NCI-H1105 treated with DMSO at 0.1 percent for 48 hours (cell line): ENCODE measurements around the gene SPRR4.
A peak's percentile ranks its signal among the peaks of the same experiment; 100 is the strongest.

Experiments used
- DNase-seq: peaks from one replicate; lab custom pipeline; 2025; lab: John Stamatoyannopoulos, UW

The SPRR4 gene, protein sequence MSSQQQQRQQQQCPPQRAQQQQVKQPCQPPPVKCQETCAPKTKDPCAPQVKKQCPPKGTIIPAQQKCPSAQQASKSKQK

DNA sequence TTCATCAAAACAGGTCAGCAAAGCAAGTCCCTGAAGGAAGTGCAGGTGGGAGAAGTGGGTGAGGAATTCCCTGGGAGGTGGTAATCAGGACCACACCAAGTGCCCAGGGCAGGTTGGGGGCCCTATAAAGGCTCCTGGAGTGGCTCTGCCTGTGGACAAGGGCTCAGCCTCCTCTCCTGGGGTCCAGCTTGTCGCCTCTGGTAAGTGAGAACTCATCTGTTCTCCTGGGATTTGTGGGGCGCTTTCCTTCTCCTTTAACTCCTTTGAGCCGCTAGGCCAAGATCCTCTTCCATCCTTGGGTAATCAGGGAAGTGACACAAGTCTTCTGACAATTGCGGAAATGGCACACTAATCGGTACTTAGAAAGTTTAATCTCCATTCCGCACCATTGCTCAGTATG lies at the start of gene SPRR4:
SPRR4 (plus strand) TSS at position 154 of the 400 bp plus-strand sequence. CDS start 1,243 bp downstream, outside the sequence.
- DNase-seq: no peak

DNA sequence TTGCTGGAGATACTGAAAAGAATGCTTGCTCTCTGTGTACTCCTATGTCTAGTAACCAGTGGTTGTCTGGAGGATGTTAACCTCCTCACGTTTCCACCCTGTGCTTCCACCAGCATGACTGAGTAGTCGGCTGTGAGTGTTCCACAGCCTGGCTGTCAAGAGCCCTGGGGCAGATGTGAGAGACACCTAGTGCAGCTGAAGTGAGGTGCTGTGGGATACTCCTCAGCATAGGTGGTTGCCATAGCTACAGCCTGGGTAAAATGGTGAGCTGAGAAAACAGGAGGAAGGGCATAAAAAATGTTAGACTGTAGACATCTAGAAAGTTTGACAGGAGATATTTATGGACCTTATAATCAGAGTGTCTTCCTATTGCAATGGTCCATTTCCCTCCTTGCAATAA lies 46.3 kb upstream of the SPRR4 start:
- DNase-seq: peak; percentile 9

DNA sequence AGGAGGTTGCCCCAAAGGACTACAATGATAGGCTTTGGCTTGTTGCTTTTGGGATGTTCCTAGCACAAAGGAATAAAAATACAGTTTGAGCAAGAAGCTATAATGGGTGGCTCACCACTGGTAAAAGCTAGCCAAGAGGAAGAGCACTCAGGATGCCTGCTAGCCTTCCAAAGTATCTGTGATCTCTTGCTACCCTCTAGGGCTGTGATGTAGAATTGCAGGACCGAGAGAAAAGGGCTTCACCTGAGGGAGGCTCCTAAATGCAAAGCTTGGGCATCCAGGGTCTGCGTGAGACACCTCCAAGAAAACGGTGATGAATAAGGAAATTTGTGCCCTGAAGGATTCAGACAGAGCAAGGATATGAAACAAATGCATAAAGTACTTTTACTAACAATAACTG lies 44.4 kb upstream of the SPRR4 start:
- no peak for DNase-seq

DNA sequence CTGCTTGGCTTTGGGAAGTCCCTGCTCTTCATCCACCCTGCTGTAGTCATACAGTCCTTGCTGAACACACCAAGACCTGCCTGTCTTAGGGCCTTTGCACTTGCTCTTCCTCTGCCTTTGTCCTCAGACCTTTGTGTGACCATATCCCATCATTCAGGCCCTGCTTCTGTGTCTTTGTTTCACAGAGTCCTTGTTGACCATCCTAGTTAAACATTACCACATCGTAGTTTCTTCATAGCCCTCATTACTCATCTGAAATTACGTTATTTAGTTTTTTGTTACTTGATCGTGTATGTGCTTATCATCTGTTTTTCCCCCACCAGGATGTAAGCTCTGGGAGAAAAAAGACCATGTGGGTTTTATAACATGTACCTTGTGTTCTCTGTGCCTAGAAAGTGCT lies 41.8 kb upstream of the SPRR4 start:
- DNase-seq: no peak

DNA sequence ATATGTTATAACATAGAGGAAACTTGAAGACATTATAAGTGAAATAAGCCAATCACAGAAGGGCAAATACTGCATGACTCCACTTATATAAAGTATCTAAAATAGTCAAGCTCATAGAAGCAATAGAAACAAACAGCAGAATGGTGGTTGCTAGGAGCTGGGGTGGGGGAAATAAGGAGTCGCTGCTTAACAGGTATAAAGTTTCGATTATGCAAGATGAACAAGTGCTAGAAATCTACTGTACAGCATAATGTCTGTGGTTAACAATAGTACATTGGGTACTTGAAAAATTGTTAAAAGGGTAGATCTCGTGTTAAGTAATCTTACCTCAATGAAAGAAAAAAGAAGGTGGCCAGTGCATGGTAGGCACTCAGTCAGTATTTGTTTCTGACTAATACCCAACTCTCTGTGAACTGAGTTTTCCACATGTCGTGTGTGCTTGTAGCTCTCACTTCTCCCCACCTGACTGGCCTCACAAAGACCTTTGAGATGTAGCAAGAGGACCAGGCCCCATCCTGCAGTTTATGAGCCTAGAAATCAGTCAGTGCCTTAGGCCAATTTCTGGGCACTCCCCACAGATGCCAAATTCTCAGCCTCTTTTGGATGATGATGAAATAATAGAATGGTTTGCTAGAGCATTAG lies 38.2 kb upstream of the SPRR4 start:
- DNase-seq: no peak

DNA sequence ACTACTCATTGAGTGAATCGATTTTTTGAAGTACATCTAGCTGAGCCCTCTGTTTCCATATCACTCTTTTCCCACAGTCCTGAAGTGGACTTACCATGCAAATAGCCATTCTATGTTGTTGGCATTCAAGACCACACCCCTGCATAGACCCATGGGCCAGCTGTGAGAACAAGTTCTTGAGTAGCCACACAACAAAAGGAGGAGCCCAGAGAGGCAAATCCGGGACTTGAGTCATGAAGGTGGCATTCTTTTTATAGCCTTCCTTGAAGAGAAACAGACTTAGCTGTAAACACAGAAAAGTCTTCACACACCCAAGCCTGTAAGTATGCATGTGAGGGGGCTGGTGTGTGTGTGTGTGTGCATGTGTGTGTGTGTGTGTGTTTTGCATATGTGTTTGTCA lies 37.3 kb upstream of the SPRR4 start:
- no peak for DNase-seq

DNA sequence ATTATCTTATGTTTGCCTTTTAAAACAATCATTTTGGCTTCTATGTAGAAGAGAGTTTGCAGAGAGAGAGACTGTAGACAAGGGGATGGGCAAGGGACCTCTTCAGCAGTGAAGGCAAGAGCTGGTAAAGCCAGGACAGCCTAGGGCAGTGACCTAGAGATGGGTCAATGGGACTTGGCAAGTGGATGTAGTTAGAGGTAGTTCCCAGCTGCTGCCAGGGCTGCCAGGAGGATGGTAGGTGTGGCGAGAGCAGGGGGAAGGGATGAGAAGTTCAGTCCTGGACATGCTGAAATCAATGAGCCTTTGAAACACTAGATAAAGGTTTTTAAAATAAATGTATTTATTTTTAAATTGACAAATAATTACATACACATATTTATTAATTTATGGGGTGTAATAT lies 29.8 kb upstream of the SPRR4 start:
- no peak for DNase-seq

DNA sequence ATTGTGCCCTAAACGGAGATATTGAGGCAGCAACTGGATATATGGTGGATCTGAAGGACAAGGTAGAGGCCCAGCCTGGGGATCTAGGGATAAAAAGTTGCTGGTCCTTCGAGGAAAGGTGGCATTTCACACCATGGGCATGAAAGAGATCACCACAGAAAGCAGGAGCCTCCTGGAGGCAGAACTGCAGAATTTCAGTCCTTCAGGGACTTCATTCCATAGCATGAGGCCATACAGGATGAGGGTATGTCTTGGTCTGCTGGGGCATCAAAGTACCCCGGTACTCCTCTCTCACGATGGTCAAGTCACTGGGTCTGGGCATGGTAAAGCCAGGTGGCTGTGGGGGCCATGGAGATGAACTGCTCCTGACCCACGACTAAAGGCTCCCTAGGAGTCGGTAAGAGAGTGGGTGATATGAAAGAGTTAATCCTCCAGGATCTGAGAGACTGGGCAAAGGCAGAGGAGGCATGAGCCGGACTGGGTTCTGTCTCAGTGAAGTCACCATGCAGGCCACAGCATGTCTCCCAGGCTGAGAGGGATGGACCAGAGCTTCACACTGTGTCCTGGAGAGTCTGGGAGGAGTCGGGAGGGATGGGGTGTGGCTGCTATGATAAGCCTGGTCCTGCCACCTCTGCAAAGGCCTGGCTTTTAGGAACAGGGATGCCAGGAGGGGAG lies 29.3 kb upstream of the SPRR4 start:
- DNase-seq: no peak

DNA sequence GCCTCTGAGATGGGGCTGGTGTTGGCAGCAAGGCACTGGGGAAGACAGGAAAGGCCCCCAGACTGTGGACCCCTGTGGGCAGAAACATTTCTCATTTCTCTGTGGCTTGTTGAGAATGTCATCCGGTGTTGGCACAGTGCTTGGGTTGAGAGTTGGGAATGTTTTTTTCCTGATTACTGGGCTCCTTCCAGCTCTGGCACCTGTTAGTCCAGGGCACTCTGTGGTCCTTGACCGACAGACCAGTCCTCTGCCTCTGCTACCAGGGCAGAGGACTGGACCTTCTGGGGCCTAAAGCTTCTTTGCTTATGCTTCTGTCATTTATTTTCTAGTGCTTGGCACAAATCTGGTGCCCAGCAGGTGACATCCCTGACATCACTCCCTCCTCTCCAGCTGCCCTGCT lies 28.3 kb upstream of the SPRR4 start:
- no peak for DNase-seq

DNA sequence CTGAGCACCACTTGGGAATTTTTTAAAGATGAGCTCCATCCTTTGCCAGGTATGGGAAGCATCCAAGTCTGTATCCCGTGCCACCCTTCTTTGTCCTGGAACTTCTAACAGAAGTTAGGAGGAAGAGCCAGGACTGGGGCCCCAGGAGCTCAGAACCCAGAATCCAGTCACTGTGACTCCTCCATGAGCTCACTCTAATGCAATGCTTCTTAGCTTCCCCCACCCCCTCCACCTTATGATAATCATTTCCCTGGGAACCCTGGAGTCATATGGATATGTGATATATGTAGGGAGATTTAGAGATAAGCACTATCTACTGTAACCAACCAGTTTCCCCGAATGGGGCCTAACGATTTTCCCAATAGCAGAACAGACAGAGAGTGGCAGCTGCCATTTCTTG lies 24.2 kb upstream of the SPRR4 start:
- no peak for DNase-seq

DNA sequence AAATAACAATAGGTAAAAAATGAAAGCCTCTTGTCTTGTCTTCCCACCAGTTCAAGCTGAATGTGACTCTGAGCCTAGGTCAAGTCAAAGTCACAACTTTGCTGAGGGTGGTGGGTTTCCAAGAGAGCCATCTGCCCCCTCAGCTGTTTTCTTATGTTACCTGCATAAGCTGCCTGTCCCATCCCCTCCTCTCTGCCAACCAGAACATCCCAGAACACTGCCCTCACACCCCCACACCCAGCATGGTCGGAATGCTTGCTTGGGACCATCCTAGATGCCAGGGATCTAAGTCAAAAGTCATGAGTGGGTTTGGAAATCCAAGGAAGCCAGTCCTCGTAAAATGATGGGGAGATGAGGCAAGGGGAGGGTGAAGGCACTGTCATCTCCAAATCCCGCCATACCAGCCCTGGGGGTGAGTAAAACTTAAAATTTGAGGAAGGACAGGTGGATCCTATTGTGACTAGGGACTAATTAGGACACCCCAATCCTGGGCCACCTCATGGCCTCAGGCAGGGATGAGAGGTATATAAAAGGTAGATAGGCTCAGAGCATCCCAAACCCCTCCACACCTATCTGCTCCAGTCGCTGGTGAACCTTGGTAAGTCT lies 23.7 kb upstream of the SPRR4 start, which contains the start of gene SPRR5:
SPRR5 (plus strand) TSS at position 556 of the 606 bp plus-strand sequence. CDS start 1,349 bp downstream, outside the sequence.
- no peak for DNase-seq

DNA sequence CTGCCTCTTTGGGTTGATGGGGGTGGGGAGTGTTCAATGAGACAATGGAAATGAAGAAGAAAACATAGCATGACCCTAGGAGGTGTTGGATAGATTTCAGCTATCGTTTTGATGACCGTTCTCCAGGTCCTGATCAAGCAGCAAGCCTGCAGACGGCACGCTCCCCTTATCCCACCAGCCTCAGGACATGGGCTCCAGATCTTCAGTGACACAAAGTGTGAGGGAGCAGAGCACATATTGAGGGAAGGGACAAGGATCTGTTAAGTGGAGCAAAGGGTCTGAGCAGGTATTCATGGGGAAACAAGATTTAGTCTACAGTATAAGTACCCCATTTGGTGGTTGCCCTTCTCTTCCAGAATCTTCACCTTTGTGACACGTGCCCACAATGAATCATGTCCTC lies 18.7 kb upstream of the SPRR4 start:
- no peak for DNase-seq

DNA sequence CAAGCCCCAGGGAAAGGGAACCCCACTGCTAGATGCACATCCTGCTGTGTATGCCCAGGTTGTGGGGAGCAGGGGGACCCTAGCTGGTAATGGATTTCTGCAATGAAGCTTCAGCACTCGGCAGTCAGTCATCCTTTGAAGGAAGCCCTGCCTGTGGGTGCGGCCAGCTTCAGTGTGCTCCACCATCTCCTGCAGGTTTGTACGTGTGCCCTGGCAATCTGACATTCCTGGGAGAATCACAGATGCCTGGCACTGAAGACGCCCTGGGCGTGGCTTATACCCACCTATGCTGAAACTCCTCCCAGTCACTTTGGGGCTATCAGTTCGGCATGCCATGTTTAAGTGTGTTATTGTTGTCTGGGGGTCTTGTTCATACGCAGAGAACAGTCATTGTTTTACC lies 16.7 kb upstream of the SPRR4 start:
- DNase-seq: no peak

DNA sequence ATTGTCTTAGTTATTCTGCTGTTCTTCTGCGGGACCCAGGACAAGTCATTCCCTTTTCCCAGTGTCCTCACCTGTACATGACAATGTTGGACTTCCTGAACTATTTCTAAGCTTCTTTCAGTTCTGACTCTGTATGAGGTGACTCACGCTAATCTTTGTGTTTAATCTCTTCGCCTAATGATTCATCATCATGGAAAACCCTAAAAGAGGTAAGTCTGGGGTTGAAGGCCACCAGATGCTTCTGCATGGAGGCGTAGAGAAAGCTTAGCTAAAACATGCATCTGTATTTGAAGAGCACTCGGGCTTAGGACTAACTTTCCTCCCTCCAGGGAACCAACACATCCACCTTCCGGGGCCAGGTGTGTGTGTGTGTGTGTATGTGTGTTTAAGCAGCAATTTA lies 16.0 kb upstream of the SPRR4 start:
- DNase-seq: no peak

DNA sequence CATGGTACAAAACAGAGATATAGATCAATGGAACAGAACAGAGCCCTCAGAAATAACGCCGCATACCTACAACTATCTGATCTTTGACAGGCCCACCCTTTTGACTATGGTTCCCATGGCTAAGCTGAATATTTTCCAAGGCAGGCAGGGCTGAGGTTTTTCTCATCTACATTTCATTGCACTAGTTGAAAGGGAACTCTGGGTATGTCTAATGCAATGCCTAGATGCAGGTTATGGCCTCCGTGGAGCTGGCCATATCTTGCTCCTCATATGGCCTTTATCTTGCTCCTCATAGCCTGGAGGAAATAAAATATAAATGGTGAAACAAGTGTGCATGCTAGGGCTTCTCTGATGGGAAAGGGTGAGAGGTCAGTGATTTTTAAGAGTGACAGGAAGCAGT lies 12.9 kb upstream of the SPRR4 start:
- no peak for DNase-seq

DNA sequence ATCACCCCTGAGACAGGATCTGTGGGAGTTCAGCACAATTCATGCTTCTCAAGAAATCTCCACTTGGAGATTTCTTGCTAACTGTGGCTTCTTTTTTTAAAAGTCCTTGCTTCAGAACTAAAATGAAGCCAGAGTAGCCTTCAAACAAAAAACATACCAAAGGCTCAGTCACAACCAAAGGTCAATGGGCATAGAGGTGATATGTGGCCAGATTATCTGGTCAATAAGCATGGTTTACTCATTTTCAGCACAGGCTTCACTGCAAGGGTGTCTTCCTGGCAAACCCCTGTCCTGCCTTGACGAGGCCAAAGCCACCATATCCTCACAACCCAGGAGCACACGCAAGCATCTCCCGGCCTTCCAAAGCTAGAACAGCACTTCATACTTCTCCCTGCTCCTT lies 11.2 kb upstream of the SPRR4 start:
- DNase-seq: no peak

DNA sequence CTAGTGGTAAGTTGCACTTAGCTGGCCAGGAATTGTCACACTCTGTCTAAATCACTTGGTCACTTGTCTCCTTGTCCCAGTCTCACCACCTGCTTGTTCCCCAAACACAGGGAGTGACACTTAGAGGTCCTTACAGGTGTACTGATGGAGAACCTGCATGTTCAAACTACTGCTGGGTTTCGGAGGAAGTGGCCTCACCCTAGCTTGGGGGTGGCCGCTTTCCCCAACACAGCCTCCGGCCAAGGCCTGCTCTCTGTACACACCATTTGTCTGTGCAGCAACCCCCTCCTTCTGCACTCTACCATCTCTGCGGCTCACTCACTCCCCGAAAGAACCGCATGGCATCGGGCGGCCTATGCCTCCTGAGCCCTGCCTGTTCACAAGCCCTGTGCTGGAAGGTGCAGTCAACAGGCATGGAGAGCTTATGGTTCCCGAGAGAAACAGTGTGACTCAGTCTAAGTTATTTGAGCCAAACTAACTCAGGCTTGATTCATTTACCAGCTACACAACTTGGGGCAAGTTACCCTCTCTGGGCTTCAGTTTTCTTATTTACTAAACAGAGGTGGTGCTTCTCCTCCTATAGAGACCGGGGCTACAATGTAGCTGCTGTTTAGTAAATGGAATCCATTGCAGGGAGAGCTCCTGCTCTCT lies 10.5 kb upstream of the SPRR4 start:
- DNase-seq: no peak

DNA sequence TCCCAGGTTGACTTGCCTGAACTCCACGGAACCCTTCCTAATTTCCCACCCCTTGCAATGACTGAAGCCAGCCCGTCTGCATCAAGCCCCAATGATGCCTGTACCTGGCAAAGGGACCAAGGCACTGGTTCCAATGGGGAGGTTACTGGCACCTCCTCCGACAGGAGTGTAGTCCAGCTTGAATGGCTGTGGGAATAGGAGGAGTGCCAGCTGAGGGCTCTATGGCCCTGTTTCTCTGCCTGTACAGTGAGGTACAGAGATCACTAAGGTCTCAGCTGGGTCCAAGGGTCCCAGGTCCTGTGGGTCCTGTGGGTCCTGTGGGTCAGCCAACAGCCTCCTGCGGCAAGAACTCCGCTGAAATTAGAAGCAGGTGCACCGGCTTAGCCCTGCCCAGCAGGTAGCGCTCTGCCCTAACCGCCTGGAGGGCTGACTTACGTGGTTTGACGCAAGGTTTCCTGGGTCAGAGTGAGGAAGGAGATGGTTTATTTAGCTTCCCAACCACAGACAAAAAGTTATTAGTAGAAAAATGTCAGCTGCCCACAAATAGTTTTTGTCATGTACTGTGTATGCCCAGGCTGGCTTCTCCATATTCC lies 9.9 kb upstream of the SPRR4 start:
- no peak for DNase-seq

DNA sequence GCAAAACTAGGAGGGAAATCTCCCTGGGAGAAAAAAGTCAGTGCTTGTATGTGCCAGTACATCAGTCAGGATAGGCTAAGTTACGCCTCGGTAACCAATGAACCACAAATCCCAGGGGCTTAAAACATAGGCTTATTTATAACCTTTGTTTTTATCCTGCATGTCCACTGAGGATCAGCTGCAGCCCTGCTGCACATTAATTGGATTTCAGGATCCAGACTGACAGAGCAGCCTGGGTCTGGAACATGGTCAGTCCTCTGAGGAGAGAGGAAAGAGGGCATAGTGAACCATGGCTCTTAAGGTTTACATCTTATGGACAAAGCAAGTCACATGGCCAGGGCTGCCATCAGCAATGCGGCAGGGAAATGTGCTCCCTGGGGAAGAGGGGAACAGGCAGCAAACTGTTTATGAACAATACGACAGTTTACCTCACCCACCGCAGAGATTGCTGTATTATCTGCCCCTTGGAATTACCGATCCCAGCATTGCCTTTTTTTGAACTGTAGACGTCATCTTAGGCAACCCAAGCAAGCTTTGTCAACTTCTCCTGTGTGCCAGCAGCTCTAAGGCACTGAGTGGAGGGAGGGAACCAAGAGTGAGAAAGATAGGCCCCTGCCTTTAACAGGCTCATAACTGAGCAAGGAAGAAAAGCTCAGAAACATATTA lies 9.1 kb upstream of the SPRR4 start:
- no peak for DNase-seq

DNA sequence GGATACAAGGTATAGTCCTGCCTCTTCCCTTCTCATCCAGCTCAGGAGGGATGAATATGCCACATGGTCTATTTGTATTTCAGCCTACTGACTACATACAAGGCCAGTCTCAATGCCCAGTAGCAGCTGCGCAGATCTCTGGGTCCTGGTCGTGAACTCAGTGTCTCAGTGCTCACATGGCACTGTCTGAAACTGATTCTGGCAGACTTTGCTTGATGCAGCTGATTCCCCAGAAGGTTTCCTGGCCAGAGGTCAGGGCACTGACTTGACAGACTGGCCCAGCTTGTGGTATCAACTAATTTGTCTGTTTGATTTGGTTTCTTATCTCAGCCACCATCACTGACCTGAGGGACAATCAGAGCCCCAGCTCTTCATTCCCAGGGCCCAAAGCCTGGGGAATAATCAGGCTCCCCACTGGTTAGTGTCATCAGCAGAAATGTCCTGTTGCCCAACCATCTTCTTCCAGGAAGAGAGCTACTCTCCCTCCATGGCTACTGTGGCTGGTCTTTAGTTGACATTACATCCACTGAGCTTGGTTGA lies 7.5 kb upstream of the SPRR4 start:
- no peak for DNase-seq

DNA sequence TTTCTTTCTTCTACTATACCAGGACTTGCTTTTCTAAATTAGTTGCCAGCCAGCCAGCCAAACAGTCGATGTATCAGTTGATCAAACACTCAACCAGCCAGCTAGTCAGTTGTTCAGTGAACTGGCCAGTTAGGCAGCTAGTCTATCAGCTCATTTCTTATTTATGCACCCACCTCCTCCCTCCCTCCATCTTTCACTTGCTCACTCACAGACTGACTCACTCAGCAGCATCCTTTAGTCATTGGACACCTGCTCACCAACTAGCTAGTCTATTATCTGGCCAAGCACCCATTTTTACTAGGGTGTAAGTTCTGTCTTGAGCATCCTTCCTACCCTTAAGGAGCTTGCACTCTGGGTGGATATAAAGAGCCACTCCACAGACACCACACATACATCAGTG lies 5.9 kb upstream of the SPRR4 start:
- no peak for DNase-seq

DNA sequence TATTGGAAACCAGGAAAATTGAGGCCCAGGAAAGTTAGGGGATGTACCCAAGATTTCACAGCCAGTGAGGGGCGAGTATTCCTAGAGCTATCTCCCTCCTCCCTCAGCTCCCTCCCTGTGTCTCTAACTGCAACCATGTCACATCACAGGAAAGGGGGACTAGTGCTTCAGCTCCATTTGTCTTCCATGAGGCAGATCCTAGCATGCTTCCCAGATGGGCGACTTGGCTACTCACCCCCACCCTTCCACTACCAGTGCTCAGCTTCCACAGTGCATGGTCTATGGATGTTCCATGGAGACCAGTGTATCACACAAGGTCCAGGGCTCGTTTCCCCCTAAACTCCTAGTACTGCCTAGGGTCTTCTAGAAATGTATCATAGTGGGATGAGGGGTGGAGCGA lies 4.6 kb upstream of the SPRR4 start:
- no peak for DNase-seq
